GM23248 (cell line): ENCODE data around the gene TTC22. TPM values are rescaled to one million over a fixed set of nuclear protein-coding genes. Genes with fewer than 3 reads are reported as not detected.

Source experiments
- DNase-seq: peaks from one replicate; pipeline ENCODE4 v3.0.0-alpha.2; 2015
- H2AFZ ChIP-seq: fragments of 200-600 bp; sonication (generic); 2 replicates; pipeline ENCODE4 v1.6.1; 2016; ENCODE audit warnings: antibody characterized with exemption
- H3F3A ChIP-seq: fragments of 200-600 bp; sonication (generic); 2 replicates; pipeline ENCODE4 v1.6.1; 2016; ENCODE audit warnings: mild to moderate bottlenecking, antibody characterized with exemption, mixed run types; ENCODE audit not compliant: insufficient read depth
- H3K27ac ChIP-seq: fragments of 200-600 bp; sonication (generic); 2 replicates; pipeline ENCODE4 v1.5.1; 2016; ENCODE audit warnings: mild to moderate bottlenecking
- H3K27me3 ChIP-seq: fragments of 200-600 bp; sonication (generic); replicated peaks from 2 replicates; pipeline ENCODE4 v1.6.1; 2016; ENCODE audit warnings: mild to moderate bottlenecking; ENCODE audit not compliant: insufficient read depth
- H3K36me3 ChIP-seq: fragments of 200-600 bp; sonication (generic); 2 replicates; pipeline ENCODE4 v1.6.1; 2016; ENCODE audit warnings: low read depth, mild to moderate bottlenecking
- H3K4me1 ChIP-seq: fragments of 200-600 bp; sonication (generic); 2 replicates; pipeline ENCODE4 v1.6.1; 2016; ENCODE audit warnings: mild to moderate bottlenecking; ENCODE audit not compliant: insufficient read depth
- H3K4me2 ChIP-seq: fragments of 200-600 bp; sonication (generic); one replicate; pipeline ENCODE4 v1.6.1; 2016; ENCODE audit warnings: mild to moderate bottlenecking; ENCODE audit not compliant: unreplicated experiment
- H3K4me3 ChIP-seq: fragments of 200-600 bp; sonication (generic); 2 replicates; pipeline ENCODE4 v1.5.1; 2016; ENCODE audit warnings: mild to moderate bottlenecking
- H3K79me2 ChIP-seq: fragments of 200-600 bp; sonication (generic); 2 replicates; pipeline ENCODE4 v1.6.1; 2016; ENCODE audit warnings: mild to moderate bottlenecking; ENCODE audit not compliant: insufficient read depth
- H3K9ac ChIP-seq: fragments of 200-600 bp; sonication (generic); 2 replicates; pipeline ENCODE4 v1.6.1; 2016; ENCODE audit warnings: mild to moderate bottlenecking
- H3K9me2 ChIP-seq: fragments of 200-600 bp; sonication (generic); 2 replicates; pipeline ENCODE4 v1.6.1; 2016; ENCODE audit warnings: mixed run types, mild to moderate bottlenecking, moderate library complexity; ENCODE audit not compliant: insufficient read depth
- H3K9me3 ChIP-seq: fragments of 200-600 bp; sonication (generic); one replicate; pipeline ENCODE4 v1.6.1; 2017; ENCODE audit warnings: low read depth
- H4K20me1 ChIP-seq: fragments of 200-600 bp; sonication (generic); 2 replicates; pipeline ENCODE4 v1.6.0; 2016; ENCODE audit not compliant: insufficient read depth
- EZH2 ChIP-seq: fragments of 200-600 bp; sonication (generic); IDR thresholded peaks from 2 replicates; pipeline ENCODE4 v1.6.1; 2018; ENCODE audit warnings: antibody characterized with exemption, mild to moderate bottlenecking; ENCODE audit not compliant: insufficient read depth, poor library complexity, severe bottlenecking
- EZH2phosphoT487 ChIP-seq: fragments of 200-600 bp; sonication (generic); IDR thresholded peaks from 2 replicates; pipeline ENCODE4 v1.6.1; 2018; ENCODE audit warnings: antibody characterized with exemption, moderate library complexity, mild to moderate bottlenecking, low read depth; ENCODE audit not compliant: insufficient read depth
- WGBS, 2 experiments: methylation state at CpG; one replicate each; pipeline ENCODE4 v1.1.6; 2015 to 2017; ENCODE audit warnings: low lambda C conversion rate in 2 of 2, low coverage in 1 of 2; ENCODE audit errors: missing lambda C conversion rate in 2 of 2; 5-methylcytosine and 5-hydroxymethylcytosine counted together
- in situ Hi-C: fragments of 300-500 bp; cut with MboI; formaldehyde crosslinking; loops from 2 replicates; pipeline ENCODE4 v1.15.0; 2020
- polyA plus RNA-seq: library from polyadenylated mRNA; unstranded; fragments of >200 nt; fragmentation: Nextera tagmentation; extraction: Ambion mirVana; gene quantifications from 2 replicates; pipeline ENCODE4 v1.2.1, GENCODE V29; 2016
- total RNA-seq: library from RNA; depleted of rRNA; stranded (reverse); fragments of >200 nt; shearing (Covaris generic); gene quantifications from 2 replicates; pipeline ENCODE4 v1.2.3, GENCODE V29; 2014

Gene TTC22
- total and polyA plus RNA-seq, 2 experiments from 2014 or later = not detected

DNA sequence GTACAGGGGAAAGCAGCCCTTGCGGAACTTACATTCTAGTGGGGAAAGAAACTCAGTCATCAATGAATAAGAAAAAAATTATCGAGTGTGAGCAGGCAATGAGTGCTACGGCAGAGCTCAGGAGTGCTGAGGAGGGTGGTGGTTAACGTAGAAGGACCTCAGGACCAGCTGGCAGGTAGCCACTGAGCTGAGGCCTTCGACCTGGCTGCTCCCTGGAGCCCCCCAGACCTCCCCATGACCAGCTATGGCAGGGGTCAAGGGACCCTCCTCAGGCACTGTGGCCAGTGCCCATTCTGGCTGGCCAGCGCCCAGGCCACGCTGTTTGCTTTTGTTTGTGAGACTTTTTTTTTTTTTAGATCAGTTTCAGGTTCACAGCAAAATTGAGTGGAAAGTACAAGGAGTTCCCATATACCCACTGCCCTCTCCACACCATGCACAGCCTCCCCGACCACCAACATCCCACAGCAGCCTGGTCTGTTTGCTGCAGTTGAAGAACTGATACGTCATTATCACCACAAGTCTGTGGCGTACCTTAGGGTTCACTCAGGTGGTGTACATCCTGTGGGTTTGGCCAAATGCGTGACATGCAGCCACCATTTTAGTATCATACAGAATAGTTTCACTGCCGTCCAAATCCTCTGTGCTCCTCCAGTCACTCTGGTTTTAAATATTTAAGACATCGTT lies 11.8 kb upstream of the TTC22 start:
- peaks cover 2% of the 10 kb centered on the region; the same call in 1 of the 2 replicates for H3K27me3 ChIP-seq
- H3F3A ChIP-seq = no peaks in the 10 kb centered on the region
- H3K4me2 ChIP-seq = no peak overlapping the region
- no peaks in the 10 kb centered on the region for H3K9me3 ChIP-seq
- no peak overlapping the region for H3K4me3 ChIP-seq
- no peak overlapping the region for H3K9ac ChIP-seq
- H4K20me1 ChIP-seq = no peaks in the 10 kb centered on the region
- no peak for DNase-seq
- in situ Hi-C loops = loop anchor here (25.0 kb wide), 1 partner anchor 701 kb away; no protein-coding TSS in a partner anchor
- TF ChIP-seq EZH2phosphoT487 = no peak
- TF ChIP-seq EZH2 = no peak
- no peaks in the 10 kb centered on the region for H3K4me1 ChIP-seq
- H3K36me3 ChIP-seq = no peaks in the 10 kb centered on the region
- H3K9me2 ChIP-seq = no peaks in the 10 kb centered on the region
- H3K79me2 ChIP-seq = no peaks in the 10 kb centered on the region
- H2AFZ ChIP-seq = no peak overlapping the region
- WGBS, 2 experiments = 69 to 71% methylated on average over 12 to 13 of the region's 13 CpGs
- no peak overlapping the region for H3K27ac ChIP-seq

DNA sequence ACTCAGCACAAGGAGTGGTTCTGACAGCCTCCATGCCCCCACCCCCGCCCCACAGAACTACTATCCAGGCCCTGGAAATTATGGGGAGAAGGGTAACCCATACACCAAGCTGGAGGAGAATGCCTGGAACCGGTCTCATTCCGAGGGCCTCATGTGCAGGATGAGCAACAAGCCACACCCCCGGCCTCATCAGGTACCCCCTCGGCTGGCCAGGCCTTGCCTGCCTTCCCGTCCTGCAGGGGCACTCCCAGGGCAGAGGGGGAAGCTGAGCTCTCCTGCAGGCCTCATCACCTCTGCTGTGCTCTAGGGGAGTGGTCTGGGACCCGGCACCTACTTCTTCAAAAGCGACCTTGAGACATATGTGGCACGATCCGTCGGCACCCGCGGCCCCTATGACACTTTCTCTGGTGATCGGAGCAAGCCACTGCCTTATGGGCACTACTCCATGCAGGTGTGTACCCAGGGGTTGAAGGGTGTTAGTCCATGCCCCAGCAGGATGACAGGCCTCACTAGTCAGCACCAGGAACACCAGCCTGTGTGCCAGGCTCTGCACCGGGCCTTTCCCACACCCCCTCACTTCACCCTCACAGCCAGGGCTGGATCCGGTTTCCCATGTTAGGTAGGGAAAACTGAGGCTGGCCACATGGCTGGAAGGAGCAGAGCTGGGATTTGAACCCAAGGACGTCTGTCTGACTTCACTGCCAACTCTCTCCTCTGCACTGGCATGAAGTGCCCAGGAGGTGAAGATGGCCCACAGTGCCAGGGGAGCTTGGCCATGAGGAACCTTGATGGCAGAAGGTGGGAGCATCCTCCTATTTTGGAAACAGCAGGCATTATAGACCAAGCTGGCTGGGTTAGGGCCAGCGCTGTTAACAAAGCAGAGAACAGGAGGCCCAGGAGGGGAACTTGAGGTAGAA lies 10.9 kb upstream of the TTC22 start:
- WGBS, 2 experiments = 49 to 53% methylated on average over 18 of the region's 18 CpGs
- Histone ChIP-seq H3K27me3 (no peaks in the 10 kb centered on the region), H3K27ac (no peak overlapping the region), H3K4me3 (no peak overlapping the region), H3K79me2 (no peaks in the 10 kb centered on the region), H3K4me2 (no peak overlapping the region), H3K9me3 (no peaks in the 10 kb centered on the region), H3K4me1 (no peaks in the 10 kb centered on the region), H3K9me2 (no peaks in the 10 kb centered on the region), H3F3A (no peaks in the 10 kb centered on the region), H3K36me3 (no peaks in the 10 kb centered on the region), H3K9ac (no peak overlapping the region), H2AFZ (no peak overlapping the region), H4K20me1 (no peaks in the 10 kb centered on the region)
- no peak for TF ChIP-seq EZH2
- TF ChIP-seq EZH2phosphoT487 = no peak
- DNase-seq = no peak
- in situ Hi-C loops = loop anchor here (25.0 kb wide), 1 partner anchor 700 kb away; no protein-coding TSS in a partner anchor

DNA sequence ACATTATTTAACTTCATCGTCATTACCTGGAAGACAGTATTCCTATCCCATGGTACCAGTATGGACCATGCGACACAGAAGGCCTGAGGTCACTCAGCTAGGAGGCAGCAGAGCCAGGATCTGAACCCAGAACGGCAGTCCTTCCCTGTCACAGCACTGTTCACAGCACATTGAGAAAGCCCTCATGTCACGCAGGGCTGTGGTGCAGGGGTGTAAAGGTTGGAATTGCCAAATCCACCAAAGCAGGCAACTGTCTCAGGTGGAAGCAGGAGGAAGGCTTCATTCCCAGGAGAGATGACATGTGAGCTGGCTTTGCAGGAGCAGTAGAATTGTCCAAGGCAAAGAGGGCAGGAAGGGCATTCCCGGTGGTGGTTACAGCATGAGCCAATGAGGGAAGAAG lies 9.9 kb upstream of the TTC22 start:
- TF ChIP-seq EZH2phosphoT487 (no peak), EZH2 (no peak)
- Histone ChIP-seq H3K9me2 (no peaks in the 10 kb centered on the region), H3K9ac (no peak overlapping the region), H3K9me3 (no peaks in the 10 kb centered on the region), H2AFZ (no peak overlapping the region), H3K79me2 (no peaks in the 10 kb centered on the region), H3F3A (no peaks in the 10 kb centered on the region), H3K36me3 (no peaks in the 10 kb centered on the region), H3K4me1 (no peaks in the 10 kb centered on the region), H3K4me2 (no peak overlapping the region), H3K27ac (no peak overlapping the region), H3K4me3 (no peak overlapping the region), H3K27me3 (no peaks in the 10 kb centered on the region), H4K20me1 (no peaks in the 10 kb centered on the region)
- in situ Hi-C loops = loop anchor here (25.0 kb wide), 1 partner anchor 699 kb away; no protein-coding TSS in a partner anchor
- no peak for DNase-seq
- WGBS, 2 experiments = 68 to 69% methylated on average over 5 of the region's 5 CpGs

DNA sequence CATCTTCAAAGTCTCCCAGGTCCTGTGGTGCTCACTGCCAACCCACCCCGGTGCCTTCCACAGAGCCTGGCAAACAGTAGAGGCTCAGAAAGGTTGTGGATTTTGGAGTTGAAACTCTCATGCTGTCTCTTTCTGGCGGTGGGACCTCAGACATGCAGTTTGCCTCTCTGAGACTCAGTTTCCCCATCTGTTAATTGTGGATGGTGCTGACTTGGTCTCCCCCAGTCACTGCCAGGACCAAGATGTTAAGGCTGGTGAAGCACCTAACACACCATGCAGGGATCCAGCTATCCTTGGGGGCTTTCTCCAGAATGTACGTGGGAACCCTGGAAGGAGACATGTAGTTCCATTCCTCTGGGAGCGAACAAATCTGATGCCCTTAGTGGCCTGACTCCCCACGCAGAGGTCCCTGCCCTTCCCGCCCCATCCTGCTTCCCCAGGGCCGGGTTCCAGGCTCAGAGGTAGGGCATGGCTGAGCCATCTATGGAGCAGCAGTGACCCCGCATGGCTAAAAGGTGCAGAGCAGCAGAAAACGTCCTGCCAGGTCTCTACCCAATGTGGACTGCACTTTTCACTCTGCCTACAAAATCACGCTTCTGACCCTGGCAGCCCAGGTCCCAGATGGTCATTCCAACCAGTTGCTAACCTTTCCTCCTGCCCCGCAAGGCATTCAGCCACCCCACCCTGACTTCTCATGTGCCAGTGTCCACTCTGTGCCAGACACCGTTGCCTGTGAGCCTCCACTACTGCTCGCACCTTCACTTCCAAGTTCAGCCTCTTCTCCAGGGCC lies 9.2 kb upstream of the TTC22 start:
- no peaks in the 10 kb centered on the region for H3F3A ChIP-seq
- H3K36me3 ChIP-seq = no peaks in the 10 kb centered on the region
- no peak overlapping the region for H3K4me3 ChIP-seq
- H3K9me3 ChIP-seq = no peaks in the 10 kb centered on the region
- H3K27me3 ChIP-seq = no peaks in the 10 kb centered on the region
- H4K20me1 ChIP-seq = no peaks in the 10 kb centered on the region
- TF ChIP-seq EZH2phosphoT487 (no peak), EZH2 (no peak)
- in situ Hi-C loops = loop anchor here (25.0 kb wide), 1 partner anchor 698 kb away; no protein-coding TSS in a partner anchor
- H3K4me1 ChIP-seq = no peaks in the 10 kb centered on the region
- WGBS, 2 experiments = 24 to 26% methylated on average over 13 of the region's 13 CpGs
- H2AFZ ChIP-seq = no peak overlapping the region
- peak; percentile 79 for DNase-seq
- H3K9ac ChIP-seq = no peak overlapping the region
- no peak overlapping the region for H3K4me2 ChIP-seq
- H3K9me2 ChIP-seq = no peaks in the 10 kb centered on the region
- no peak overlapping the region for H3K27ac ChIP-seq
- no peaks in the 10 kb centered on the region for H3K79me2 ChIP-seq
